Colonic mucosa (tissue), 4 donors: ENCODE results near the gene GBGT1. TPM values are rescaled to one million over a fixed set of nuclear protein-coding genes. Genes with fewer than 3 reads are reported as not detected.
A peak's percentile ranks its signal among the peaks of the same experiment; 100 is the strongest.

Experiments used
- DNase-seq: peaks from one replicate; pipeline ENCODE4 v3.0.0-alpha.2; 2020
- H3K27ac ChIP-seq: fragments of 200-600 bp; one replicate; pipeline ENCODE4 v1.8.0; 2021
- H3K27me3 ChIP-seq: fragments of 200-600 bp; one replicate; pipeline ENCODE4 v1.8.0; 2021
- H3K36me3 ChIP-seq: fragments of 200-600 bp; one replicate; pipeline ENCODE4 v1.8.0; 2021
- H3K4me1 ChIP-seq: fragments of 200-600 bp; one replicate; pipeline ENCODE4 v1.8.0; 2021; ENCODE audit warnings: mild to moderate bottlenecking
- H3K4me3 ChIP-seq: fragments of 200-600 bp; one replicate; pipeline ENCODE4 v1.8.0; 2021
- H3K9ac ChIP-seq, 2 donors: one replicate each; pipeline ENCODE4 v1.7.0; 2013; ENCODE audit warnings: control low read depth in 2 of 2, low read depth in 2 of 2, low read length in 2 of 2
- H3K9me3 ChIP-seq: fragments of 200-600 bp; one replicate; pipeline ENCODE4 v1.8.0; 2021
- CTCF ChIP-seq: fragments of 200-600 bp; IDR thresholded peaks from one replicate; pipeline ENCODE4 v1.8.0; 2022; ENCODE audit warnings: antibody characterized with exemption, mild to moderate bottlenecking
- intact Hi-C: fragments of 100-400 bp; cut with DNase I; formaldehyde crosslinking; loops from one replicate; pipeline ENCODE4 v1.14.1; 2022
- total RNA-seq, 2 donors: library from RNA; stranded (reverse); fragmentation: NEBNext Ultra II Directional in 1 of 2; extraction: Animal tissue kit (Norgen Biotek cat#: 25700) in 1 of 2; gene quantifications; one replicate each; pipeline ENCODE4 v1.2.1, GENCODE V29; 2021
- donor health status: healthy.
- donor health status: DM: no; HTN: no; CAD: no.
- donor health status: DM: no; HTN: no; CAD: no.

GBGT1 gene
- total RNA-seq, 2 donors from 2014 or later, result 4.6 to 4.8 TPM

- Histone ChIP-seq H3K9me3 (no peaks in the 10 kb centered on the region), H3K9ac (peak overlapping the region; percentile 53 to 89), H3K27ac (peak overlapping the region; percentile 78), H3K27me3 (no peaks in the 10 kb centered on the region), H3K36me3 (no peaks in the 10 kb centered on the region), H3K4me1 (peaks cover 25% of the 10 kb centered on the region), H3K4me3 (peak overlapping the region; percentile 87)
- peak; percentile 32 for DNase-seq
- intact Hi-C loops, result no loop called here
- no peak for TF ChIP-seq CTCF
Observed at GRCh38 chr9:133120501-133121197, 43.1 kb downstream of the GBGT1 start.

- H3K4me3 ChIP-seq, result peak overlapping the region; percentile 87
- H3K9me3 ChIP-seq, result no peaks in the 10 kb centered on the region
- H3K4me1 ChIP-seq, result peaks cover 28% of the 10 kb centered on the region
- TF ChIP-seq CTCF, result no peak
- H3K27me3 ChIP-seq, result no peaks in the 10 kb centered on the region
- H3K9ac ChIP-seq, result peak overlapping the region; percentile 53 to 89
- DNase-seq, result peak; percentile 32
- intact Hi-C loops, result no loop called here
- no peaks in the 10 kb centered on the region for H3K36me3 ChIP-seq
- H3K27ac ChIP-seq, result peak overlapping the region; percentile 78
Observed at GRCh38 chr9:133119846-133120500, 43.7 kb downstream of the GBGT1 start.

GRCh38 chr9:133119103-133119845 is 44.4 kb downstream of the GBGT1 start:
- no peak for DNase-seq
- Histone ChIP-seq H3K4me1 (peaks cover 33% of the 10 kb centered on the region), H3K9ac (peak overlapping the region; percentile 46 to 53), H3K27me3 (no peaks in the 10 kb centered on the region), H3K27ac (peak overlapping the region; percentile 22), H3K9me3 (no peaks in the 10 kb centered on the region), H3K36me3 (no peaks in the 10 kb centered on the region), H3K4me3 (peak overlapping the region; percentile 87)
- no peak for TF ChIP-seq CTCF
- intact Hi-C loops, result no loop called here

GRCh38 chr9:133118568-133118967 is 45.1 kb downstream of the GBGT1 start:
- DNase-seq, result no peak
- intact Hi-C loops, result no loop called here
- no peak for TF ChIP-seq CTCF
- Histone ChIP-seq H3K9me3 (no peaks in the 10 kb centered on the region), H3K9ac (peak overlapping the region; percentile 52 to 53), H3K36me3 (no peaks in the 10 kb centered on the region), H3K4me1 (peaks cover 38% of the 10 kb centered on the region), H3K27me3 (no peaks in the 10 kb centered on the region), H3K27ac (peak overlapping the region; percentile 22), H3K4me3 (no peak overlapping the region)

- Histone ChIP-seq H3K9me3 (no peaks in the 10 kb centered on the region), H3K27me3 (no peaks in the 10 kb centered on the region), H3K9ac (peak overlapping the region in 1 of 2 donors; percentile 53), H3K27ac (no peak overlapping the region), H3K4me3 (no peak overlapping the region), H3K4me1 (peaks cover 38% of the 10 kb centered on the region), H3K36me3 (no peaks in the 10 kb centered on the region)
- no peak for DNase-seq
- intact Hi-C loops, result no loop called here
- no peak for TF ChIP-seq CTCF
Observed at GRCh38 chr9:133118179-133118520, 45.6 kb downstream of the GBGT1 start.
